HG02870 (cell line): ENCODE measurements around the gene UFD1.
"Not testable (repeated sequence)": the region's sequence is repeated elsewhere in the genome, so short reads cannot be mapped to it uniquely, and the experiment has no call there.

Source experiments
- ATAC-seq: cut with Tn5 transposase; IDR thresholded peaks from one replicate; pipeline ENCODE4 v1.9.1; 2021; ENCODE audit warnings: mild to moderate bottlenecking, moderate library complexity; ENCODE audit not compliant: unreplicated experiment

UFD1 gene

DNA sequence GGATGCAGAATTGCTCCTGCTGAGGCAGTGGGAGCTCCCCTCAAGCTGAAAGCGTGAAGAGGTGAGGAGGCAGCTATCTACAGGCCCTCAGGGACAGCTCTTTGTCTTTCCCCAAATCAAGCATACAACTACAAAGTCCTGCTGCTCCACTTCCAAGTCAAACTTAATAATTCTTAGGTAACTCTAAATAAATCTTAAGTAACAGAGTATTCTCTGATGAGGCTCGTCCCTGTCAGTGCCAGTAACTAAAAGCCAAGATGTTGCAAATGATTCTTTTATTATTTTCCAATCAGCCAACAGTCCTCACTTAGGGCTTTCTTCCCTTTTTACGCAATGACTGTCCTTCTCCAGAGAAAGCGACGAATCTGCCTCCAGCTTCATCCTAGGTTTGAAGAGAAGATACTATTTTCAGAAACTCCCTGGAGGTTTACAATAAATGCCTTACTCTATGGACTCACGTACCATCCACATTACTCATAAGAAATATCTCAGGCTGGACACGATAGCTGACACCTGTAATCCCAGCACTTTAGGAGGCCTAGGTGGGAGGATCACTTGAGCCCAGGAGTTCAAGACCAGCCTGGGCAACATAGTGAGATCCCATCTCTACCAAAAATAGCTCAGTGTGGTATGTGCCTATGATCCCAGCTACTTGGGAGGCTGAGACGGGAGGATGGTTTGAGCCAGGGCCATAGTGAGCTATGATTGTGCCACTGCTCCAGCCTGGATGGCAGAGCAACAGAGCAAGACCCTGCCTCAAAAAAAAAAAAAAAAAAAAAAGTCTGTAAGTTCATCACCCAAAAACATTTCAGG, 28.4 kb downstream of the UFD1 start:
- no peak for ATAC-seq

DNA sequence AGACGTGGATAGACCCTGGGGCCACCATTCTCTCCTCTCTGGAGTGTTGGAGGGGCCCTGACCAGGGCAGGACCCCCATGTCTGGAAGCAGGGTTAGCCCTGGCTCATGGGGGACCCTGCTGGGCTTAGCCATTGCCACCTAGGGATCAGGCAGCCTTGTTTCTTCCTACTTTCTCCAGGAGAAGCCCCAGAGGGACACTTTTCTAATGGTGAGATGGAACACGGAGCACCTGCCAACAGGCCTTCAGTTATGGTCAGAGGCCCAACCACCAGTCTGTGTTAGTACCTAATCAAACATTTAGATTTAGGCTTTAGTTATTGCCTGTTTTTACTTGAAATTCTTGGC, 29.6 kb downstream of the UFD1 start:
- no peak for ATAC-seq

DNA sequence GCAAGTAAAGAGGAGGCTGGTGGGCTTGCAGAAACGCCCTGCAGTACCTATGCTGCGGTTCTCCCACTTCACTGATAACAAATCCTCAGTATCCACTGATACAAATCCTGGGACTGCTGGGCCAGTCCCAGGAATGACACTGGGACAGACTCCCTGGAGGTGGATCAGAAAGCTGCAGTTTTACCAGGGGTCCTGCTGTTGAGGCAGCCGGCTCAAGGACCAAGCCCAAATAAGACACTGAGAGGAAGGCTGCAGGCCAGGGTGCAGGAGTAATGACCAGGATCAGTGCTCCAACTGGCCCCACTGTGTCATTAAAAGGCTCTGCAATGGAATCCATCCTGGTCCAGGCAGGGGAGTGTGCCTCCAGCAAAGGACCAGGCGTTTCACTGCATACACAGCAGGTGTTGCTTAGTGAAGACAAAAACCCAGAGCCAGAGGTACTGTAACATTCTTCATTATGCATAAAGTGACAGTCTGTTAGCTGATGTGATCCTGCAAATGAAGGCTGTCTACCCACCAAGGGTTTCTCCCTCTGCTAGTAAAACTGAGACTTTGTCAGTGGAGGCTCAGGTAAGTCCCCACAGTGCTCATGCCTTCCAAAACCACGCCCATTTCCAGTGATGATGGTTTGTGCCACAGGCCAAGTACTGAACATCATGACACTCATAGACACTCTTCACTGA, 30.1 kb downstream of the UFD1 start:
- no peak for ATAC-seq

DNA sequence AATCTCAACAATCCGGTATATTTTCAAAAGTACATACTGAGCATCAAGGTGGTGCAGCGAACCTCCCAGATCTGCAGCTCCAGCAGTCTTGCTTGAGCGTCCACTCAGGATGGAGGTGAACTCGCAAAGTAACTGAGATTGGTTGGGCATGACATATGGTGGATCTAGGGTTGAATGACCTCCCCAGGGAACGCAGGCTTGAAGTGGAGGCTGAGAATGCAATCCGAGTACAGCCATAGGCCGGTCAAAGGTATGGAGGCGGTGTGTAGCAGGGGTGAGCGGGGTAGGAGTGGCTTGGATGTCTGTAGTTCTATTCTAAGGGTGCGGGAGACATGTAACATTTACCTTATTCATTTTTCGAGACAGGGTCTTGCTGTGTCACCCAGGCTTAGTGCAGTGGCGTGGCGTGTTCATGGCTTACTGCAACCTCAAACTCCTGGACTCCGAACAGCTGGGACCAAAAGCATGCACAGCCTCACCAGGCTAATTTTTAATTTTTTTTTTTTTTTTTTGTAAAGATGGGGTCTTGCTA, 30.9 kb downstream of the UFD1 start:
- no peak for ATAC-seq

DNA sequence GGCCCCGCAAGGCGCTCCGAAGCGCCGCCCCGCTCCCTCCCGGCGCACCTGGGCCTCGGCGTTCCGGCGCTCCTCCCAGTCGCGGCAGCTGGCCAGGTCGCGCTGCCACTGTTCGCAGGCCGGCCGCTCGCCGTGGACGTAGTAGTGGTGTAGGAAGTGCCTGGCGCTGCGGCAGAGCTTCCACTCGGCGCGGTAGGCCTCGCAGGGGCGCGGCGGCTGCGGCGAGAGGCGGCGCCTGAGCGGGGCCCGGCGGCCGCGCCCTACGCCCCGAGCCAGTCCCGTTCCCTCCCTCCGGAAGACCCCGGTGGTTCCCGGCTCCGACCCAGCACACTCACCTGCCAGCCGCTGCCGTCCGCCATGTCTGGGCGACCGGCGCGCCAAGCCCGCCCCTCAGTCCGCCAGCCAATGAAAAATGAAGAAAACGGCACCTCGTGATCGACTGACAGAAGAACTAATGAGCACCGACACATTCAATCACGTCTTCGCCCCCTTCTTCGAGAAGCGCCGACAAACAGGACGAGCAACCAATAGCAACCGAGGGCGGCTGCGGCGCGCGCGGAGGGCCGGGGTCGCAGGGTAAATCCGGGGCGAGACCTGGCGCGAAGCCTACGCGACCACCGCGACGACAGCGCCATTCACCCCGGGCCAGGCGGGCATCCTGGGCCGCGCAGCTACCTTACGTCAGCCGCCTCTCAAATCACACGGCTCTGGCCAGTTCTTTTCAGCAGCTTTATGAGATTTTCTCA, 31.5 kb downstream of the UFD1 start, which contains the start of gene C22orf39:
C22orf39 (minus strand) TSS at position 382 of the 746 bp plus-strand sequence; CDS start at position 359, 23 bp downstream.
- ATAC-seq: peak; percentile 77

- no peak for ATAC-seq
These were observed 32.2 kb downstream of the UFD1 start for GRCh38 chr22:19446603-19447329.

DNA sequence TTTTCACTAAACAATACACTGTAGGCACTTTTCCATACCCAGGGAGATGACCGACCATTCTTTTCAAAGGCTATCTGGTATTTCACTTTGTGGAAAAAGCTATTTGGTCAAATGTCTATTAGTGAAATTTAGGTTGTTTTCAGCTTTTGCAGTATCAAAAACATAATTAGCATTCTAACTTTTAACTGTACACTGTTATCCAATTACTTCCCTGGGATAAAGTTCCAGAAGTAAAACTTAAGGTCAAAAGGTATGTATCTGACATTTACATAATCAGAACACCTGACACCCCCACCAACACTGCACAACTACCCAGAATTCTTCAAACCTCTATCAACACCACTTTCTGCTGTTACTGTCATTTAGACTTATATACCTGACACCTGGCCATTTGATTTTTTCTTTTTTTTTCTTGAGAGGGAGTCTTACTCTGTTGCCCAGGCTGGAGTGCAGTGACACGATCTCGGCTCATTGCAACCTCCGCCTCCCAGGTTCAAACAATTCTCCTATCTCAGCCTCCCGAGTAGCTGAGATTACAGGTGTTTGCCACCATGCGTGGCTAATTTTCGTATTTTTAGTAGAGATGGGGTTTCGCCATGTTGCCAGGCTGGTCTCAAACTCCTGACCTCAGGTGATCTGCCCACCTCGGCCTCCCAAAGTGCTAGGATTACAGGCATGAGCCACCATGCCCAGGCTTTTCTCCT, 33.6 kb downstream of the UFD1 start:
- ATAC-seq: not testable (repeated sequence)

GRCh38 chr22:19443544-19444211, 35.3 kb downstream of the UFD1 start:
- no peak for ATAC-seq

DNA sequence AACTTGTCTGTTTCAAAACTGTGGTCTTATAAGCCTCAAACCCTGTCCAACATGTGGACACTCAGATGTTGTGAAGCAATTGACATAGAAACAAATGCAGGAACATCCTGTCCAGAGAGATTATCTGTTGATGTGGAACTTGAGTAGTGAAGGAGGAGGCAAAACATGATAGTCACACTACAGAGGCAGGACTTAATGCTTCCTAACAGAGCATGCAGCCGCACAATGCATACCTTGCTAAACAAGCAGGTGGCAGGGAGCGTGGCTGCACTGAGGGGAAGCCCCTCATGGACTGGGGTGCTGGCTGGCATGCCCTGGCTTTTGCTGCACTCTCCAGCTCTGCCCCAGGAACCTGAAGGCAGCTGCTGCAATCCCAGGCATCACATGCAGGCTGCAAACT, 36.8 kb downstream of the UFD1 start:
- ATAC-seq: no peak

DNA sequence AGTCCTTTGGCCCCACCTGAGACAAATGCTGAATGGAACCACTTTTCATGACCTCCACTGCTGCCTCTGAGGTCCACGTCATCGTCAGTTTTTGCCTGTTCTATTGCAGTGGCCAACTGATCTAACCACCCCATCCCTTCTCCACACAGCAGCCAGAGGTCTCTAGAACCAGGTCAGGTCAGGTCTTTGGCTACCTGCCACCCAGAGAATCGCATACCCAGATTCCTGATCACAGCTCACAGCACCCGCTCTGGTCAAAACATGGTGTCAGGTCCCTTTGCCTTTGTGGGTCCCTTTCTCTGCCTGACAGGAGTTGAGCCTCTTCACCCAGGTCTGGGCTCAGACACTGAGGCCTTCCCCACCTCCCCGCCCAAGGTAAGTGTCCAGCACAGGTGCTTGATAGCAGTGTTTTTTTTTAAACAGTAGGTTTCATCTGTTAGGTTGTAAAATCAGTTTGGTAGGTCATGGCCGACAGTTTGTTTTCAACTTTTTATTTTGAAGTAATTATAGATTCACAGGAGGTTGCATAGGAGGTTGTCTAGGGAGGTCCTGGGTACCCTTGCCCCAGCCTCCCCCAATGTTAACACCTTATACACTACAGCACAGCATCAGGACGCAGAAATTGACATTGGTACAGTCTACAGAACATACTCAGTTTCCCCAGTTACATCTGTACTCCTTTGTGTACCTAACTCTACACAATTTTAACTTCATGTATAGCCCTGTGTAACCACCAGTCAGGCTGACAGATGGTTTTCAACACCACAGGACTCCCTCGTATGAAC, 38.4 kb downstream of the UFD1 start:
- ATAC-seq: no peak

DNA sequence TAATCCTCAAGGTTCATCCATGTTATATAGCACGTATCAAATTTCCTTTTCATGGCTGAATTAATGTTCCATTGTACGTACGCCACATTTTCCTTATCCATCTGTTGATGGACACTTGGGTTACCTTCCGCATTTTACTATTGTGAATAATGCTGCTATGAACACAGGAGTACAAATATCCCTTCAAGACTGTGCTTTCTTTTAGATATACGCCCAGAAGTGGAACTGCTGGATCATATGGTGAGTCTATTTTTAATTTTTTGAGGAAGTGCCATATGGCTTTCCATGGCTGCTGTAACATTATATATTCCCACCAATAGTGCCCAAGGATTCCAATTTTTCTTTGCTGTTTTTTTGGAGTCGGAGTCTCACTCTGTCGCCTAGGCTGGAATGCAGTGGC, 40.7 kb downstream of the UFD1 start:
- ATAC-seq: no peak

DNA sequence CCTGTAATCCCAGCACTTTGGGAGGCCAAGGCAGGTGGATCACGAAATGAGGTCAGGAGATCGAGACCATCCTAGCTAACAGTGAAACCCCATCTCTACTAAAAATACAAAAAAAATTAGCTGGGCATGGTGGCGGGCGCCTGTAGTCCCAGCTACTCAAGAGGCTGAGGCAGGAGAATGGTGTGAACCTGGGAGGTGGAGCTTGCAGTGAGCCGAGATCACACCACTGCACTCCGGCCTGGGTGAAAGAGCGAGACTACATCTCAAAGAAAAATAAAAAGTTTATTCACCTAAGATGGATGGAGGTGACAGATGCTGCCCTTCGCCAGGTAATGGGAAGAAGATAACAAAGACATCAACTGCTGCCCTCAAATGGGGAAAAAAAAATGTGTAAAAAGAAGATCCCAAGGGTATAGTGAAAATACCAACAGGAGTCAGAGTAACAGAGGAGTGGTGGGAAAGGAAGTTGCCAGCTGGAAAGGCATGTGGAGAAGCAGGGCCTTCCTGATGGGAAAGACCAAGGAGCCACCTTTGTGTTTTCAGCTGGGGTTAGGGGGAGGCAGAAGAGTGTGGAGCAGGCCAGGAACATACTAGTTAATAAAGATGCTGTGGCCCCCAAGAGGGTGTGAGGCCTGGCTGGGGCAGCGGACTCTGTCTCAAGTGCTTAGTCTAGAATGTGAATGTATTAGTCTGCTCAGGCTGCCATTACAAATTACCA, 42.4 kb downstream of the UFD1 start:
- ATAC-seq: not testable (repeated sequence)

DNA sequence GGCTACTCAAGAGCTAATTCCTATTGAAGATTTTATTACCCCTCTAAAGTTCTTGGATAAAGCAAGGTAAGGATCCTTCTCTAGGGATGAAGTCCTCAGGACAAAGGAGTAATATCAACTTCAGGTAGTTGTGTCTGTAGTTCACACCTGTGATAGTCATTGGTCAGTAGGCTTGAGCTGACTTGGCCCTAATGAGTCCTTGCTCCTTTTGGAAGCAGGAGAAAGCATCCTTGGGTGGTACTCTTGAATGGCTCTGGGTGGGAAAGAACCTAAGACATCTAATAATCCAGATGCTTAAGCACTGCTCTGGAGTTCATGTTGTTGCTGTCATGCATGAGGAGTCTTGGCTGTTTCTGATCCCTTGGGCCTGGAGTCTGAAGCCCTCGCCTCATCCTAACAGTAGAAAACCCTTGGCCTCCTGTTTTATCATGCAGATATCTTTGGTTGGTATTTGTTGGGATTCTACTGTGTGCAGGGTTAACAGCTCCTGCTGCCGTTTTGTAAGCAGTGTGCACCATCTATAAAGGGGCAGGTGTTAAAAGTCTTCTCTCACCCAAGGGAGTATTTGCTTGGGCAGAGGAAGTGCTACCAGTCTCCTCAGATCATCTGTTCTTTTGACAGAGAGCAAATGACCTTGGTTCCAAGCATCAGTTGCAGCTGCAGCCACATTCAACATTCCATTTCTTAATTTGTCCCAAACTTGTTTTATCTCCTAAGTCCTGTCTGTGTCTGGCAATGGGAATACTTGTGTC, 44.0 kb downstream of the UFD1 start:
- ATAC-seq: no peak

DNA sequence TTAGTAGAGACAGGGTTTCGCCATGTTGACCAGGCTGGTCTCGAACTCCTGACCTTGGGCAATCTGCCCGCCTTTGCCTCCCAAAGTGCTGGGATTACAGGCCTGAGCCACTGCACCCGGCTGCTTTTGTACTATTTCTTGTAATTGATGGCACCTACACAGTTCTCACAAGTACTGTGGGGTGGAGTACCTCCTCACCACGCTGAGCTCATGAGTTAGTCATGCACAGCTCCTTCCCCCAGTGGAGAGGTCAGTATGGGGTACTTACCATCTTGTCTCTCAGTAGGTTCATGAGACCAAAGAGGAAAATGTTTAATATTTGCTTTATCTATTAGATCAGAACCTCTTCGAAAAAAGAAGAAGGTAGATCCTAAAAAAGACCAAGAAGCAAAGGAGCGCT, 44.6 kb downstream of the UFD1 start:
- no peak for ATAC-seq

- peak; percentile 70 for ATAC-seq
These were observed 46.7 kb downstream of the UFD1 start, which contains the start of gene MRPL40 for GRCh38 chr22:19432133-19432851. MRPL40 (plus strand) TSS chr22:19432545; CDS start chr22:19432555, 10 bp downstream.

- peak; percentile 45 for ATAC-seq
These were observed 47.3 kb downstream of the UFD1 start, which contains the start of gene HIRA for GRCh38 chr22:19431649-19432132. HIRA (minus strand) TSS chr22:19431733; CDS start chr22:19431476, 257 bp downstream.
